WTC11 (cell line): ENCODE measurements around the gene CIB2. TPM values are rescaled to one million over a fixed set of nuclear protein-coding genes. Genes with fewer than 3 reads are reported as not detected.

Experiments
- ATAC-seq: fragments of 200-7000 bp; cut with Tn5 transposase; 2 replicates; pipeline ENCODE4 v1.10.0; 2021; ENCODE audit warnings: mild to moderate bottlenecking, moderate library complexity
- CTCF ChIA-PET: fragments of 300-600 bp; sonication (Branson Sonifier 250); formaldehyde crosslinking; loops from one replicate; lab custom pipeline; 2021; ENCODE audit warnings: antibody characterized with exemption; lab: Charles Lee
- POLR2A ChIA-PET: fragments of 350-600 bp; sonication (Branson Sonifier 250); formaldehyde crosslinking; loops from one replicate; lab custom pipeline; 2021; ENCODE audit warnings: antibody characterized with exemption; lab: Charles Lee
- DNase-seq: peaks from one replicate; pipeline ENCODE4 v3.0.0; 2021; ENCODE audit warnings: low spot score
- H3K27ac Mint-ChIP-seq: 2 replicates; pipeline ENCODE4 v1.8.0; 2021; ENCODE audit warnings: mixed read lengths
- H3K27me3 Mint-ChIP-seq: 2 replicates; pipeline ENCODE4 v1.8.0; 2021; ENCODE audit warnings: low read depth, mild to moderate bottlenecking, moderate library complexity, mixed read lengths
- H3K36me3 Mint-ChIP-seq: 2 replicates; pipeline ENCODE4 v1.8.0; 2021; ENCODE audit warnings: mixed read lengths
- H3K4me1 Mint-ChIP-seq: 2 replicates; pipeline ENCODE4 v1.8.0; 2022; ENCODE audit warnings: mixed read lengths
- H3K4me3 Mint-ChIP-seq: 2 replicates; pipeline ENCODE4 v1.8.0; 2021; ENCODE audit warnings: mild to moderate bottlenecking, moderate library complexity, mixed read lengths
- H3K9me3 Mint-ChIP-seq: 2 replicates; pipeline ENCODE4 v1.8.0; 2021; ENCODE audit warnings: mixed read lengths
- AR ChIP-seq: fragments of 250-450 bp; sonication (Bioruptor Pico); IDR thresholded peaks from 2 replicates; pipeline ENCODE4 v1.9.0; 2021; ENCODE audit warnings: mild to moderate bottlenecking
- CREM ChIP-seq: sonication (generic); formaldehyde crosslinking; IDR thresholded peaks from 2 replicates; pipeline ENCODE4 v1.8.1; 2022; ENCODE audit warnings: mild to moderate bottlenecking, missing genetic modification reagents, moderate library complexity
- E2F4 ChIP-seq: sonication (generic); formaldehyde crosslinking; IDR thresholded peaks from 2 replicates; pipeline ENCODE4 v1.8.1; 2022; ENCODE audit warnings: low read depth, mild to moderate bottlenecking, moderate library complexity, missing genetic modification reagents, borderline replicate concordance
- ELF4 ChIP-seq: sonication (generic); formaldehyde crosslinking; IDR thresholded peaks from 2 replicates; pipeline ENCODE4 v1.8.1; 2022; ENCODE audit warnings: low read depth, mild to moderate bottlenecking, moderate library complexity, missing genetic modification reagents
- ERG ChIP-seq: fragments of 250-450 bp; sonication (Bioruptor Pico); IDR thresholded peaks from 2 replicates; pipeline ENCODE4 v1.8.0; 2021; ENCODE audit warnings: mild to moderate bottlenecking
- FOXP4 ChIP-seq: sonication (generic); formaldehyde crosslinking; IDR thresholded peaks from 2 replicates; pipeline ENCODE4 v1.8.0; 2022; ENCODE audit warnings: mild to moderate bottlenecking, missing genetic modification reagents
- HMGXB4 ChIP-seq: sonication (generic); formaldehyde crosslinking; IDR thresholded peaks from 2 replicates; pipeline ENCODE4 v1.8.1; 2023; ENCODE audit warnings: mild to moderate bottlenecking, moderate library complexity, missing genetic modification reagents
- KAT7 ChIP-seq: sonication (generic); formaldehyde crosslinking; IDR thresholded peaks from 2 replicates; pipeline ENCODE4 v1.8.1; 2023; ENCODE audit warnings: missing genetic modification reagents, mild to moderate bottlenecking, borderline replicate concordance
- MXD4 ChIP-seq: fragments of 250-450 bp; sonication (Bioruptor Pico); IDR thresholded peaks from 2 replicates; pipeline ENCODE4 v1.8.0; 2021; ENCODE audit warnings: mild to moderate bottlenecking, moderate library complexity, borderline replicate concordance
- NFYB ChIP-seq: sonication (generic); formaldehyde crosslinking; conservative IDR thresholded peaks from 2 replicates; pipeline ENCODE4 v1.8.0; 2022; ENCODE audit warnings: low read depth, missing genetic modification reagents
- ZNF138 ChIP-seq: sonication (generic); formaldehyde crosslinking; conservative IDR thresholded peaks from 2 replicates; pipeline ENCODE4 v1.8.1; 2022; ENCODE audit warnings: mild to moderate bottlenecking, moderate library complexity, missing genetic modification reagents
- ZNF263 ChIP-seq: sonication (generic); formaldehyde crosslinking; IDR thresholded peaks from 2 replicates; pipeline ENCODE4 v1.8.1; 2022; ENCODE audit warnings: low read depth, mild to moderate bottlenecking, moderate library complexity, missing genetic modification reagents
- ZNF423 ChIP-seq: fragments of 250-450 bp; sonication (Bioruptor Pico); IDR thresholded peaks from 2 replicates; pipeline ENCODE4 v2.1.2; 2022; ENCODE audit warnings: mild to moderate bottlenecking, moderate library complexity
- ZNF512 ChIP-seq: sonication (generic); formaldehyde crosslinking; IDR thresholded peaks from 2 replicates; pipeline ENCODE4 v1.8.1; 2022; ENCODE audit warnings: missing genetic modification reagents, borderline replicate concordance
- total RNA-seq: library from RNA; stranded (reverse); gene quantifications from 3 replicates; pipeline ENCODE4 v1.2.3, GENCODE V29; 2021
- TF ChIP-seq, protein P1 (sequence below): sonication (generic); formaldehyde crosslinking; IDR thresholded peaks from 2 replicates; pipeline ENCODE4 v1.8.1; 2023; ENCODE audit warnings: mild to moderate bottlenecking, missing genetic modification reagents, moderate library complexity
- TF ChIP-seq, protein P2 (sequence below): sonication (generic); formaldehyde crosslinking; IDR thresholded peaks from 2 replicates; pipeline ENCODE4 v1.8.0; 2022; ENCODE audit warnings: mild to moderate bottlenecking, missing genetic modification reagents
- TF ChIP-seq, protein P3 (sequence below): sonication (generic); formaldehyde crosslinking; IDR thresholded peaks from 2 replicates; pipeline ENCODE4 v1.8.0; 2022; ENCODE audit warnings: mild to moderate bottlenecking, missing genetic modification reagents
- TF ChIP-seq, protein P4 (sequence below): fragments of 250-450 bp; sonication (Bioruptor Pico); IDR thresholded peaks from 2 replicates; pipeline ENCODE4 v1.9.0; 2021; ENCODE audit warnings: mild to moderate bottlenecking
- TF ChIP-seq, protein P5 (sequence below): sonication (generic); formaldehyde crosslinking; IDR thresholded peaks from 2 replicates; pipeline ENCODE4 v1.8.0; 2022; ENCODE audit warnings: missing genetic modification reagents

CIB2 gene
- total RNA-seq, 1 experiment from 2014 or later = 45.2 TPM

GRCh38 chr15:78179906-78180305 lies 48.7 kb upstream of the CIB2 start:
- Mint-ChIP-seq H3K9me3 (no peaks in the 10 kb centered on the region), H3K27me3 (no peaks in the 10 kb centered on the region), H3K36me3 (no peaks in the 10 kb centered on the region), H3K27ac (no peak overlapping the region; the same call in 1 of the 2 replicates), H3K4me1 (peaks cover 7% of the 10 kb centered on the region), H3K4me3 (no peak overlapping the region)
- CTCF ChIA-PET = interaction anchor here (1.8 to 2.3 kb wide), 2 partner anchors 16 to 60 kb away, joined by 8 to 9 read pairs; no protein-coding TSS in a partner anchor
- POLR2A ChIA-PET = no interaction called here
- ATAC-seq (no peak), DNase-seq (no peak)
- no peak for TF ChIP-seq KAT7
- no peak for TF ChIP-seq ZNF263 (CRISPR knock-in tag)
- no peak for TF ChIP-seq MXD4 (CRISPR knock-in tag)
- TF ChIP-seq ZNF512 (CRISPR knock-in tag) = no peak
- no peak for TF ChIP-seq HMGXB4
- no peak for TF ChIP-seq ERG (CRISPR knock-in tag)
- TF ChIP-seq, protein P1, sequence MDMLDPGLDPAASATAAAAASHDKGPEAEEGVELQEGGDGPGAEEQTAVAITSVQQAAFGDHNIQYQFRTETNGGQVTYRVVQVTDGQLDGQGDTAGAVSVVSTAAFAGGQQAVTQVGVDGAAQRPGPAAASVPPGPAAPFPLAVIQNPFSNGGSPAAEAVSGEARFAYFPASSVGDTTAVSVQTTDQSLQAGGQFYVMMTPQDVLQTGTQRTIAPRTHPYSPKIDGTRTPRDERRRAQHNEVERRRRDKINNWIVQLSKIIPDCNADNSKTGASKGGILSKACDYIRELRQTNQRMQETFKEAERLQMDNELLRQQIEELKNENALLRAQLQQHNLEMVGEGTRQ = no peak
- TF ChIP-seq ELF4 (CRISPR knock-in tag) = no peak
- TF ChIP-seq, protein P2, sequence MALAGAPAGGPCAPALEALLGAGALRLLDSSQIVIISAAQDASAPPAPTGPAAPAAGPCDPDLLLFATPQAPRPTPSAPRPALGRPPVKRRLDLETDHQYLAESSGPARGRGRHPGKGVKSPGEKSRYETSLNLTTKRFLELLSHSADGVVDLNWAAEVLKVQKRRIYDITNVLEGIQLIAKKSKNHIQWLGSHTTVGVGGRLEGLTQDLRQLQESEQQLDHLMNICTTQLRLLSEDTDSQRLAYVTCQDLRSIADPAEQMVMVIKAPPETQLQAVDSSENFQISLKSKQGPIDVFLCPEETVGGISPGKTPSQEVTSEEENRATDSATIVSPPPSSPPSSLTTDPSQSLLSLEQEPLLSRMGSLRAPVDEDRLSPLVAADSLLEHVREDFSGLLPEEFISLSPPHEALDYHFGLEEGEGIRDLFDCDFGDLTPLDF (CRISPR knock-in tag) = no peak
- TF ChIP-seq NFYB (CRISPR knock-in tag) = no peak
- TF ChIP-seq FOXP4 (CRISPR knock-in tag) = no peak
- TF ChIP-seq, protein P3, sequence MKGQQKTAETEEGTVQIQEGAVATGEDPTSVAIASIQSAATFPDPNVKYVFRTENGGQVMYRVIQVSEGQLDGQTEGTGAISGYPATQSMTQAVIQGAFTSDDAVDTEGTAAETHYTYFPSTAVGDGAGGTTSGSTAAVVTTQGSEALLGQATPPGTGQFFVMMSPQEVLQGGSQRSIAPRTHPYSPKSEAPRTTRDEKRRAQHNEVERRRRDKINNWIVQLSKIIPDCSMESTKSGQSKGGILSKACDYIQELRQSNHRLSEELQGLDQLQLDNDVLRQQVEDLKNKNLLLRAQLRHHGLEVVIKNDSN = no peak
- no peak for TF ChIP-seq CREM (CRISPR knock-in tag)
- TF ChIP-seq, protein P4, sequence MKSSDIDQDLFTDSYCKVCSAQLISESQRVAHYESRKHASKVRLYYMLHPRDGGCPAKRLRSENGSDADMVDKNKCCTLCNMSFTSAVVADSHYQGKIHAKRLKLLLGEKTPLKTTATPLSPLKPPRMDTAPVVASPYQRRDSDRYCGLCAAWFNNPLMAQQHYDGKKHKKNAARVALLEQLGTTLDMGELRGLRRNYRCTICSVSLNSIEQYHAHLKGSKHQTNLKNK (CRISPR knock-in tag) = no peak
- TF ChIP-seq ZNF423 (CRISPR knock-in tag) = no peak
- no peak for TF ChIP-seq ZNF138
- TF ChIP-seq, protein P5, sequence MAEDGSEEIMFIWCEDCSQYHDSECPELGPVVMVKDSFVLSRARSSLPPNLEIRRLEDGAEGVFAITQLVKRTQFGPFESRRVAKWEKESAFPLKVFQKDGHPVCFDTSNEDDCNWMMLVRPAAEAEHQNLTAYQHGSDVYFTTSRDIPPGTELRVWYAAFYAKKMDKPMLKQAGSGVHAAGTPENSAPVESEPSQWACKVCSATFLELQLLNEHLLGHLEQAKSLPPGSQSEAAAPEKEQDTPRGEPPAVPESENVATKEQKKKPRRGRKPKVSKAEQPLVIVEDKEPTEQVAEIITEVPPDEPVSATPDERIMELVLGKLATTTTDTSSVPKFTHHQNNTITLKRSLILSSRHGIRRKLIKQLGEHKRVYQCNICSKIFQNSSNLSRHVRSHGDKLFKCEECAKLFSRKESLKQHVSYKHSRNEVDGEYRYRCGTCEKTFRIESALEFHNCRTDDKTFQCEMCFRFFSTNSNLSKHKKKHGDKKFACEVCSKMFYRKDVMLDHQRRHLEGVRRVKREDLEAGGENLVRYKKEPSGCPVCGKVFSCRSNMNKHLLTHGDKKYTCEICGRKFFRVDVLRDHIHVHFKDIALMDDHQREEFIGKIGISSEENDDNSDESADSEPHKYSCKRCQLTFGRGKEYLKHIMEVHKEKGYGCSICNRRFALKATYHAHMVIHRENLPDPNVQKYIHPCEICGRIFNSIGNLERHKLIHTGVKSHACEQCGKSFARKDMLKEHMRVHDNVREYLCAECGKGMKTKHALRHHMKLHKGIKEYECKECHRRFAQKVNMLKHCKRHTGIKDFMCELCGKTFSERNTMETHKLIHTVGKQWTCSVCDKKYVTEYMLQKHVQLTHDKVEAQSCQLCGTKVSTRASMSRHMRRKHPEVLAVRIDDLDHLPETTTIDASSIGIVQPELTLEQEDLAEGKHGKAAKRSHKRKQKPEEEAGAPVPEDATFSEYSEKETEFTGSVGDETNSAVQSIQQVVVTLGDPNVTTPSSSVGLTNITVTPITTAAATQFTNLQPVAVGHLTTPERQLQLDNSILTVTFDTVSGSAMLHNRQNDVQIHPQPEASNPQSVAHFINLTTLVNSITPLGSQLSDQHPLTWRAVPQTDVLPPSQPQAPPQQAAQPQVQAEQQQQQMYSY (CRISPR knock-in tag) = no peak
- TF ChIP-seq E2F4 (CRISPR knock-in tag) = no peak
- TF ChIP-seq AR (CRISPR knock-in tag) = no peak
